ENCODE measurements around the gene LAMB2.

DNA sequence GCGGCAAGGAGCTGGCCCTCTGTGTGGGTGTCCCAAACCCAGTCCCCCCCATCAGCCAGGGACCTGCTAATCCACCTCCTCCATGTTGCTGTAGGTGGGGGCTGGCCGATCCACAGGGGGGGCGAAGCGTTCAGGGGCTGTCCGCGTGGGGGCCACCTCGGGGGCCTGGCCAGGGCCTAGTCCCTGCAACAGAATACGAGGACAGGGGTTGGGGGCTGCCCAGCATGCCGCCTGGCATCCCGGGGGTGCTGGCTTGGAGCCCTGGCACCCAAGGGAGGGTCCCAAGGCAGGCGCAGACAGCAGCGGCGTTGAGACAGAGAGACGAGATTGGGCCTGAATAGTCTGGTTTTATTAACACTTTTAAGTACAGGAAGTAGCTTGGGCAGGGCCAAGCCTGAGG is 24.5 kb downstream of the LAMB2 start:
- TF ChIP-seq, protein P1, sequence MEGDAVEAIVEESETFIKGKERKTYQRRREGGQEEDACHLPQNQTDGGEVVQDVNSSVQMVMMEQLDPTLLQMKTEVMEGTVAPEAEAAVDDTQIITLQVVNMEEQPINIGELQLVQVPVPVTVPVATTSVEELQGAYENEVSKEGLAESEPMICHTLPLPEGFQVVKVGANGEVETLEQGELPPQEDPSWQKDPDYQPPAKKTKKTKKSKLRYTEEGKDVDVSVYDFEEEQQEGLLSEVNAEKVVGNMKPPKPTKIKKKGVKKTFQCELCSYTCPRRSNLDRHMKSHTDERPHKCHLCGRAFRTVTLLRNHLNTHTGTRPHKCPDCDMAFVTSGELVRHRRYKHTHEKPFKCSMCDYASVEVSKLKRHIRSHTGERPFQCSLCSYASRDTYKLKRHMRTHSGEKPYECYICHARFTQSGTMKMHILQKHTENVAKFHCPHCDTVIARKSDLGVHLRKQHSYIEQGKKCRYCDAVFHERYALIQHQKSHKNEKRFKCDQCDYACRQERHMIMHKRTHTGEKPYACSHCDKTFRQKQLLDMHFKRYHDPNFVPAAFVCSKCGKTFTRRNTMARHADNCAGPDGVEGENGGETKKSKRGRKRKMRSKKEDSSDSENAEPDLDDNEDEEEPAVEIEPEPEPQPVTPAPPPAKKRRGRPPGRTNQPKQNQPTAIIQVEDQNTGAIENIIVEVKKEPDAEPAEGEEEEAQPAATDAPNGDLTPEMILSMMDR (IDR thresholded peaks at IDR 0.05; ENCODE audit: insufficient read depth, low read length), result no peak
- TF ChIP-seq, protein P2, sequence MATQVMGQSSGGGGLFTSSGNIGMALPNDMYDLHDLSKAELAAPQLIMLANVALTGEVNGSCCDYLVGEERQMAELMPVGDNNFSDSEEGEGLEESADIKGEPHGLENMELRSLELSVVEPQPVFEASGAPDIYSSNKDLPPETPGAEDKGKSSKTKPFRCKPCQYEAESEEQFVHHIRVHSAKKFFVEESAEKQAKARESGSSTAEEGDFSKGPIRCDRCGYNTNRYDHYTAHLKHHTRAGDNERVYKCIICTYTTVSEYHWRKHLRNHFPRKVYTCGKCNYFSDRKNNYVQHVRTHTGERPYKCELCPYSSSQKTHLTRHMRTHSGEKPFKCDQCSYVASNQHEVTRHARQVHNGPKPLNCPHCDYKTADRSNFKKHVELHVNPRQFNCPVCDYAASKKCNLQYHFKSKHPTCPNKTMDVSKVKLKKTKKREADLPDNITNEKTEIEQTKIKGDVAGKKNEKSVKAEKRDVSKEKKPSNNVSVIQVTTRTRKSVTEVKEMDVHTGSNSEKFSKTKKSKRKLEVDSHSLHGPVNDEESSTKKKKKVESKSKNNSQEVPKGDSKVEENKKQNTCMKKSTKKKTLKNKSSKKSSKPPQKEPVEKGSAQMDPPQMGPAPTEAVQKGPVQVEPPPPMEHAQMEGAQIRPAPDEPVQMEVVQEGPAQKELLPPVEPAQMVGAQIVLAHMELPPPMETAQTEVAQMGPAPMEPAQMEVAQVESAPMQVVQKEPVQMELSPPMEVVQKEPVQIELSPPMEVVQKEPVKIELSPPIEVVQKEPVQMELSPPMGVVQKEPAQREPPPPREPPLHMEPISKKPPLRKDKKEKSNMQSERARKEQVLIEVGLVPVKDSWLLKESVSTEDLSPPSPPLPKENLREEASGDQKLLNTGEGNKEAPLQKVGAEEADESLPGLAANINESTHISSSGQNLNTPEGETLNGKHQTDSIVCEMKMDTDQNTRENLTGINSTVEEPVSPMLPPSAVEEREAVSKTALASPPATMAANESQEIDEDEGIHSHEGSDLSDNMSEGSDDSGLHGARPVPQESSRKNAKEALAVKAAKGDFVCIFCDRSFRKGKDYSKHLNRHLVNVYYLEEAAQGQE (IDR thresholded peaks at IDR 0.05; ENCODE audit: insufficient replicate concordance, low read depth), result no peak
- TF ChIP-seq SPI1 (IDR thresholded peaks at IDR 0.05; ENCODE audit: borderline replicate concordance, low read depth), result no peak
